DMS153 treated with DMSO at 0.1 percent for 48 hours (cell line): ENCODE data around the gene OVCA2.
A peak's percentile ranks its signal among the peaks of the same experiment; 100 is the strongest.
"Not testable (repeated sequence)": the region's sequence is repeated elsewhere in the genome, so short reads cannot be mapped to it uniquely, and the experiment has no call there.

ENCODE experiments used
- DNase-seq: peaks from one replicate; lab custom pipeline; 2025; ENCODE audit not compliant: unreplicated experiment; lab: John Stamatoyannopoulos, UW

Gene OVCA2

DNA sequence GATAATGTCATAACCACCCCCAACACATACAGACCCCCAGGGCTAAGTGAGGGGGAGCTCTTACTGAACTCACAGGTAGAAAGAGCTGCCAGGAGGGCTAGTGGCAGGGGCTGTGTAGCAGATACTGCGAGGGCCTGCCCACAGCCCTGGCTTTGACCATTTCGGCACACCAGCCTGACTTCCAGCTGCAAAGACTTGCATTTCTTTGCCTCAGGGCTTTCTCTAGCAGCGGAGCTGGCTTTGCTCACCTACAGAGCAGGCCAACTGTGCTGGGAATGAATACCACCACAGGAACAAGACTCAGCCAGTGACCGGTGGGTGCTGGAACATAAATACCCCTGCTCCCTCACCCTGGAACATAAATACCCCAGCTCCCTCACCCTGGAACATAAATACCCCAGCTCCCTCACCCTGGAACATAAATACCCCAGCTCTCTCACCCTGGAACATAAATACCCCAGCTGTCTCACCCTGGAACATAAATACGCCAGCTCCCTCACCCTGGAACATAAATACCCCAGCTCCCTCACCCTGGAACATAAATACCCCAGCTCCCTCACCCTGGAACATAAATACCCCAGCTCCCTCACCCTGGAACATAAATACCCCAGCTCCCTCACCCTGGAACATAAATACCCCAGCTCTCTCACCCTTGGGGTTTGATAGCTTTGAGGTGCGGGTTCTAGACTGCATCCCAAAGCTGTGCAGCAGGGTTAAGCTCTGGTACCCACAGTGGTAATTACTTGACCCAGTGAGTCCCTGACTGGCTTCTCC, 28.4 kb upstream of the OVCA2 start:
- not testable (repeated sequence) for DNase-seq

GRCh38 chr17:2013994-2014317, 27.9 kb upstream of the OVCA2 start:
- no peak for DNase-seq

- no peak for DNase-seq
Measured at GRCh38 chr17:2015314-2015713, 26.5 kb upstream of the OVCA2 start.

DNA sequence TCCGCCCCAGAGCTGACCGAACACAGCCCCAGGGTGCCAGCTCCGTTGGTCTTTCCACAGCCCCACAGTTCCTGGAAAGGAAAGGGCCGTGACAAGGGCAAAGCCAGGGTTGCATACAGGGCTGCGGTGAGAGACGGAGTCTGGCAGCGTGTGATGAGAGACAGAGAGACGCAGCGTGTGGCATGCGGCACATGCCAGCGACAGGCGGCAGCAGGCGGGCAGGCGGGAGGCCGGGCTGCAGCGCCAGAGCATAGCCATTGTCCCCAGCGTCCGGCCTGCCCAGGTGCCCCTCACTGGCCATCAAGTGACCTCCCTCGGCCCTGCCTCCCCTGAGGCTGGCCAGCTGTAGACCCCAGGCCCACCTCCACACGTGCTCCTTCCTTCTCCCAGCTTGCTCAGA, 25.3 kb upstream of the OVCA2 start:
- DNase-seq, result no peak

DNA sequence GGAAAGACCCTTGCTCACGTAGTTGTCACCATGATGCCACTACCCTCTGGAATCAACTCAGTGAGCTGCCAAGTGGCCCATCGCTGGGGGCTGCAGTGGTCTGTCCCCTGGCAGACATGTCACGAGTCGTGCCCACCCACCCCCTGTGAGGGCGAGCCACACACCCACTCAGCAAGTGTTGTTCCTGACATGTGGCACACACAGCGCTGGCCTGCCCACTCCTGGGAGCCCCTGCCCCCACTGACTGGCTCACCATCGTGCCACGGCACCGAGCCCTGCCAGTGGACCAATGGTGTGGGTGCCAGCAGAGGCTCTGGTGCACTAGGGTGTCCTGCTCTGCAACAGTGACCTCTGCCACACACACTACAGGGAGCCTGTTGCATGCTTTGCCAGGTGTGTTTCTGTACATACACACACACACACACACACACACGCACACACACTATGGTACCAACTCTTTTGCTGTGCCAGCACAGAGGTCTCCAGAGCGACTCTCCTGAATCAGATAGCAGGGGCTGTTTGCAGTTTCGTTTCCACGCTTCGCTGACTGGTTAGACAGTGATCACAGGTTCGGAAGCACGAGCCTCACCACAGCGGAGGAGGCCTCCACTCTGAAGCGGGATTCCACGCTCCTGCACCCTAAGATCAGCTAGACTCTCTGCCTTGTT, 24.4 kb upstream of the OVCA2 start:
- no peak for DNase-seq

GRCh38 chr17:2018716-2019510, 22.9 kb upstream of the OVCA2 start:
- no peak for DNase-seq

DNA sequence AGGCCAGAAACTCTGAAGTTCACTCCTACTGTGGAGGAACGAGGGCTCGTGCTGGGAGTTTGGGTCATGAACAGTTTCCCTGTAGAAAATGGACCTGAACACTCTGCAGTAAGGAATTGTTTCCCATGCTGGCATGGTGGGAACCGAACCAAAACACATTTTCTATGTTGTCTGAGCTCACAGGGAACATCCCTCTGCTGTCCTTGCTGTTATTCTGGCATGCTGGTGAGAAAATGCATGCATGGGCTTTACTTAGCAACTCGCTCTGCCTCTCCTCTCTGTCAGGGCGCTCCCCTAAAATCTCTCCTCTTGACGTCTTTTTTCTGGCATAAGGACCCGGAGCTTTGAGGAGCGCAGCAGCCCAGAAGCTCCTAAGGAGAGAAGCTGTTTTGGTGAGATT, 22.1 kb upstream of the OVCA2 start:
- no peak for DNase-seq

- DNase-seq, result no peak
Measured at GRCh38 chr17:2020721-2021120, 21.1 kb upstream of the OVCA2 start.

GRCh38 chr17:2022647-2023240, 19.1 kb upstream of the OVCA2 start:
- no peak for DNase-seq

DNA sequence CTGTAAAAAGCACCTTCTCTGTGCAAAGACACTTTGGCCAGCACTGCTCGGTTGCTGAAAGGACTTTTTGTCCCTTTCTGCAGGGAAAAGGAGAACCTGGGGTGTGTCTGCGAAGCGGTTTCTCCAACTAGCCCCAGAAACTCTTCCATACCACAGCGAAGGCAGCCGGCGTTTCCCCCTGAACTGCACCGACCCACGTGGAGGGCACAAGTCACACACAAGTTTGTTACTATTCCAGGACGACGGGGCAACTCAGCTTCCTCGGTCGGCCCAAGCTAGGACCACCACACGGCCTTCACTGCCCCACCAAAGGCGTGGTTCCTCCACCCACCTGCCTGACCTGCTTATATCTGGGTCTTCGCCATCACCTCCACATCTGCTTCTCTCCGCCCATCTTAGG, 18.6 kb upstream of the OVCA2 start:
- no peak for DNase-seq

DNA sequence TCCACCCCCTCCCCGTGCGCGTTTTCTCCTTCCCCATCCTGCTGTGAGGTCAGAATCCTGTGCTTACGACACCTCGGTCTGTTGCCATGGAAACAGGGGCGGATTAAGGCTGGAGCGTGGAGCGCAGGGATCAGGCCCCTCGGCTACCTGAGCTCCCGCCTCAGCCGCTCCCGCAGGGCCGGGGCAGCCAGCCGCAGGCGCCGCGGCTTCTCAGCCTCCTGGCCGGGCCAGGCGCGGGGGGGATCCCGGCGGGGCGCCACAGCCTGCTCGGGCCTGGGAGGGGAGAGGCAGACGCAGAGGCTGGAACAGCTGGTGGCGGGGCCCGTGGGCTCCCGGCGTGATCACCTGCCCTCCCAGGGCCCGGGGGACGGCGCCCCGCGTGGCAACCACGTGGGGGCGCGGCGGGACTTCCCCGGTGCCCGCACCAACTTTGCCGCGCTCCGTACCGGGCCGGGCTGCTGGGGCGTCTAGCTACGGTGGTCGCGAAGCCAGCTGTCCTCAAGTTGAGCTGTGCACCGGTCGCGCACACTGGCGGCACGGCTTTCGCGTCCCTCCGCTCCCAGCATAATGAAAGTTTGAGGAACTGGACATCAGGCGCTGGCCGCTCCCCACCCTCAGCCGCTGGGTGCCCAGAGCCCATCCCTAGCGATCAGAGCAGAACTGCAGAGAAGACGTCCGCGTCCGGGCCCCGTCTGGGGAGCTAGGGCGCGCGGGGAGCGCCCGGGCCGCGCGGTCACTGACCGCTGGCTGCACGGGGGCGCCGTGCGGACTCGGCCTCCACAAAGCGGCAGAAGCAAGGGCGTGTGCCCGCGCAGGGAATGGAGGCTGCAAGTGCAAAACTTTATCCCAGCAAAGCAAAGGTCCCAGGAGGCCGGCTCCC, 17.9 kb upstream of the OVCA2 start:
- DNase-seq, result no peak

DNA sequence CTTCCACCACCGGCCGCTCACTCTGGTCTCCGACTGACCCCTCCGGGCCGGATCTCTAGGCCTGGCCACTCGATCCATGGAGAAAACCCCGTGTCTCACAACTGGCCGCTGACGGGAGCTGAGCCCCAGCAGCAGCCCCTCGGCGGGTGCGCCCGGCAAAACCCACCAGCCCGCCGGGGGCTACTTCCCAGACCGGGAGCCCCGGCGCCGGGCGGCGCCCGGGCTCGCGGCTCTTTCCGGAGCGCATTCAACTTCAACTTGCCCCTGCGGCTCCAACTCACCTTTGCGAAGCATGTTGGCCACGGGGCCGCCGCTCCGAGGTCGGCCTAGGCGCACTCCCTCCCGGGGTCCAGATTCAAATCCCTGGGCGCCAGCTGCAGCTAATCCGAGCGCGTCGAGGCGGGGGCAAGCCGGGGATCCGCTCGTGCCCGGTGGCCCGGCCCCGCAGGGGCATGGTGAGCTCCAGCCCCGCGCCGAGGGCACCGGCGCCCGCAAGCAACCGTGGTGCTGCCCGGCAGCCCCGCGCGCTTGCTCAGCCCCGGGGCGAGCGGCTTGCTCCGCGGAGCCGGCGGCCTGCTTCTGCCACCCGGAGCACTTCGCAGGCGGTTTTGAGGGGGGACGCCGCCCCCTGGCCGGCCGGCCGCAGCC, 17.1 kb upstream of the OVCA2 start:
- DNase-seq, result no peak

DNA sequence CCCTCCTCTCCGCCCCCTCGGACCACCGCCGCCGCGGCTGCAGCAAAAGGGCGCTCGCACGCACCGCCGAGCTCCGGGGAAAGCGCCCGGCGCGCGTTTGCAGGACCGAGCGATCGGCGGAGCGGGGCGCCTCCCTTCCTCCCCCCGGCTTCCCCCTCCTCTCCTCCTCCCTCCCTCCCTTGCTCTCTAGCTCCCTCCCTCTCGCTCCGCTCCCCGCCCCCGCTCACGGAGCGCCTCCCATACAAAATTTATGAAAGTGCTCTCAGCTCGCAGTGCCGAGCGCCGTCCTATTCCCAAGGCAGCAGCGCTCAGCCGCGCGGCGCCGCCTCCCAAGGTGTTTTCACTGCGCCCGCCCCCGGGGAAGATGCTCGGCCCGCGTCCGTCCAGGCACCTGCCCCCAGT, 16.6 kb upstream of the OVCA2 start, which contains the start of gene RTN4RL1:
RTN4RL1 (minus strand) TSS at position 115 of the 402 bp plus-strand sequence. CDS start 469 bp downstream, outside the sequence.
- no peak for DNase-seq

- DNase-seq, result peak; percentile 14
Measured at GRCh38 chr17:2025622-2026309, 16.1 kb upstream of the OVCA2 start.

DNA sequence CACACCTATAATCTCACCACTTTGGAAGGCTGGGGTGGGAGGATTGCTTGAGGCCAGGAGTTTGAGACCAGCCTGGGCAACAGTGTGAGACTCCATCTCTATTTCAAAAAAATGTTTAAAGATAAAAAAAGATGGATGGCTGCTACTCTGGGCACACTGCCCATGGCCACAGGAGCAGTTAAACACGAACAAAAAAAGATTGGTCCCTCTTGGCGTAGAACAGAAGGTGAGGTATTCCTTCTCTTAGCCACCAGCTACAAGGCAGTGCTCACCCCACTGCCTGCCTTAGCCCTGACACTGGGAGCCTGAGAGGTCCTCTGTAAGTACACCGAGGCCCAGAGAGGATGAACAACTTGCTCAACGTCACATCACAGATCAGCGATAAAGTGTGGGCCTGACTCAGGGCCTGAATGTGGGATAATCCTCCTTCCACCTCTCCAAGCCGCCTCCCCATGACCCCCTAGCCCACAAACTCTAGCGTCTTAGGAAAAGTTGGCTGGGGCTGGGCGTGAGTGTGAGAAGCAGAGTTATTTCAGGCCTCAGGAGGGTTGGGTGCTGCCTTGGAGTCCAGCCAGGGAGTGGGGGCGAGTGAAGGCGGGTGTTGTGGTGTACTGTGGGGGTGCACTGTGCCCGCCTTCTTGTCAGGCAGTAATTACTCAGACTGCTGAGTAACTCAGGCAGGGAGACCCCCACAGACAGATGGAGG, 14.1 kb upstream of the OVCA2 start:
- no peak for DNase-seq

GRCh38 chr17:2028234-2028614, 13.6 kb upstream of the OVCA2 start:
- DNase-seq, result no peak

DNA sequence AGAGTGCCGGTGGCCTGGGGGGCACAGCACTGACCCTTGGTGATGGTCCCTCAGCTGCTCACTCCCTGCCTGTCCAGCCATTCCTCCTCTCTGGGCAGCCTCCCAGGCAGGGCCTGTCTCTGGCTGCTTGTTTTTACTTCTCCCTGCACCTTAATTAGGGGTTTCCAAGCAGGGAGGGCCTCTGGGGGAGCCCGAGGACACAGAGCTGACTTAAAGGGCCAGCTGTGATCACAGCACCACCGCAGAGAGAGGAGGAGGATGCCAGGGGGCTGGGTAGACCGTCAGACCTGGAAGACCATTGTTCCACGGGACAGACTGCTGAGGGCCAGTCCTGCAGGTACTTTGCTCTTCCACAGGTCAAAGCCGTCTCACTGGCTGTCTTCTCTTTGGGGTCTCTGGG, 13.1 kb upstream of the OVCA2 start:
- no peak for DNase-seq

DNA sequence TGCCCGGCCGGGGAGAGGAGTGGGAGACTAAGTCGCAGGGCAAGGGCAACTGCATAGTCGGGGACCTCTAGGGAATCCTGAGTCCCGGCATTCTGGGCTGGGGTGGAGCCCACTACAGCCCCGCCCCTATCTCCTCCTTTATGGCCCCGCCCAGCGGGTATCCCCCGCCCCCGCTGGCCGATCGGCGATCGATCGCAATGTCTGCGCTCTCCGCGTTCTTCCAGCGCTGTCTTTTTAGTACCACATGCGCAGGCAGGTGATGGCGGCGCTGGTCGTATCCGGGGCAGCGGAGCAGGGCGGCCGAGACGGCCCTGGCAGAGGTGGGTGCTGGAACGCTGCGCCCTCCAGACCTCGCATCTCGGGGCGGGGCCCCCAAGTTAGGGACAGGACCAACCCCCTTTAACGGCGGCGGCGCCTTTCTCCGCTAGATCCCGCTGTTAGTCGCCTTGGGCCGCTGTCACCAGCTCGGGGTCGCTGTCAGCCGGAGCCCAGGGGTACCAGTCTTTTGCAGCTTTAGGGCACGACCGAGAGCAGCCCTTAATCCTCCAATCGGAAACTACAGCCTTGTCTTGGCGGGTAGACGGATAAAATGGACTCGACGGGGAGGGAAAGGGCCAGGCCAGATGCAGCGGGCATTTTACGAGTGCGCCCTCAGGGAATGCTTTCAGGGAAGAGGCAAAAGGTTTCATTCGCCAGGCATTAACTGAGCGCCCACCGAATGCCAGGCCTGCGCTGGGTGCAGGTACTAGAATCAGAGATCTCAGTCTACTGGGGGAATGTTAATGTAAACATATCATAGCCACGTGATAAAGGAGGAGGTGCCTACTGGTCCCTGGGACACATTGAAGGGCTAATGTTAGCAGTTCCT, 11.7 kb upstream of the OVCA2 start, which contains the start of gene DPH1:
DPH1 (plus strand) TSS at position 243 of the 868 bp plus-strand sequence; CDS start at position 260, 17 bp downstream.
- DNase-seq, result peak; percentile 6
